DOHH2 (cell line): ENCODE measurements around the gene ATP5MC2.

Experiments used
- EZH2phosphoT487 ChIP-seq: fragments of 200-600 bp; sonication (generic); IDR thresholded peaks from 2 replicates; pipeline ENCODE4 v1.6.1; 2017; ENCODE audit warnings: borderline replicate concordance, mild to moderate bottlenecking, antibody characterized with exemption, low read length, moderate library complexity, mixed read lengths
- TF ChIP-seq, protein P1 (sequence below): fragments of 200-600 bp; sonication (generic); IDR thresholded peaks from one replicate; pipeline ENCODE4 v1.5.1; 2014; ENCODE audit warnings: antibody characterized with exemption, mild to moderate bottlenecking, low read depth, low read length; ENCODE audit not compliant: poor library complexity, severe bottlenecking

DNA sequence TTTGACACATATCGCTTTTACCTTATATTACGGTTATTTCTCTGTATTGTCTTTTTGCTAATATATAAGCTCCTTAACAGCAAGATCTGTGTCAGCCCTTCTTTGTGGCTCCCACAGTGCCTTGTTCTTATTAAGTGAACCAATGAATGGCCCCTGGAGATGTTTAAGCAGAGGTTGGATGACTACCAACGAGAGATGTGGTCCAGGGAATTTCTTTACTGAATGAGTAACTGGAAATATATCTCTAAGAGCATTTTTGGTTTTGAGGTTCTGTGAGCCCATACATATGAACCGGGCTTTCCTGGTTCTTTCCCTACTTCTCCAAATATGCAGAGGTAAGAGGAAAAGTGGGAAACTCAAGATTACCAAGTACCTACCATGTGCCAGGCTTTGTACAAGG lies 27.9 kb upstream of the ATP5MC2 start:
- TF ChIP-seq, protein P1, sequence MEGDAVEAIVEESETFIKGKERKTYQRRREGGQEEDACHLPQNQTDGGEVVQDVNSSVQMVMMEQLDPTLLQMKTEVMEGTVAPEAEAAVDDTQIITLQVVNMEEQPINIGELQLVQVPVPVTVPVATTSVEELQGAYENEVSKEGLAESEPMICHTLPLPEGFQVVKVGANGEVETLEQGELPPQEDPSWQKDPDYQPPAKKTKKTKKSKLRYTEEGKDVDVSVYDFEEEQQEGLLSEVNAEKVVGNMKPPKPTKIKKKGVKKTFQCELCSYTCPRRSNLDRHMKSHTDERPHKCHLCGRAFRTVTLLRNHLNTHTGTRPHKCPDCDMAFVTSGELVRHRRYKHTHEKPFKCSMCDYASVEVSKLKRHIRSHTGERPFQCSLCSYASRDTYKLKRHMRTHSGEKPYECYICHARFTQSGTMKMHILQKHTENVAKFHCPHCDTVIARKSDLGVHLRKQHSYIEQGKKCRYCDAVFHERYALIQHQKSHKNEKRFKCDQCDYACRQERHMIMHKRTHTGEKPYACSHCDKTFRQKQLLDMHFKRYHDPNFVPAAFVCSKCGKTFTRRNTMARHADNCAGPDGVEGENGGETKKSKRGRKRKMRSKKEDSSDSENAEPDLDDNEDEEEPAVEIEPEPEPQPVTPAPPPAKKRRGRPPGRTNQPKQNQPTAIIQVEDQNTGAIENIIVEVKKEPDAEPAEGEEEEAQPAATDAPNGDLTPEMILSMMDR, result no peak
- TF ChIP-seq EZH2phosphoT487, result no peak
